Activated B cell treated with CpG ODN at 0.5 μM for 24 hours (primary cell): Measurements from ENCODE around the gene KCNJ1. TPM values are rescaled to one million over a fixed set of nuclear protein-coding genes. Genes with fewer than 3 reads are reported as not detected.

Experiments used
- ATAC-seq: fragments of 200-7000 bp; cut with Tn5 transposase; one replicate; pipeline ENCODE4 v1.10.0; 2021; ENCODE audit warnings: low read depth, mild to moderate bottlenecking, moderate library complexity
- CTCF ChIA-PET: fragments of 350-600 bp; sonication (Branson Sonifier 250); formaldehyde crosslinking; loops from one replicate; lab custom pipeline; 2021; ENCODE audit warnings: antibody characterized with exemption; lab: Charles Lee
- POLR2A ChIA-PET: fragments of 350-600 bp; sonication (Branson Sonifier 250); formaldehyde crosslinking; loops from one replicate; lab custom pipeline; 2021; ENCODE audit warnings: antibody characterized with exemption; lab: Charles Lee
- DNase-seq: peaks from one replicate; pipeline ENCODE4 v3.0.0; 2022
- H3K27ac Mint-ChIP-seq: one replicate; pipeline ENCODE4 v1.8.0; 2020; ENCODE audit warnings: mixed read lengths
- H3K27me3 Mint-ChIP-seq: one replicate; pipeline ENCODE4 v1.8.0; 2021; ENCODE audit warnings: mixed read lengths
- H3K36me3 Mint-ChIP-seq: one replicate; pipeline ENCODE4 v1.8.0; 2021; ENCODE audit warnings: low read depth, mixed read lengths
- H3K4me1 Mint-ChIP-seq: one replicate; pipeline ENCODE4 v1.8.0; 2021; ENCODE audit warnings: mixed read lengths
- H3K4me3 Mint-ChIP-seq: one replicate; pipeline ENCODE4 v1.8.0; 2020; ENCODE audit warnings: mild to moderate bottlenecking, mixed read lengths
- H3K9me3 Mint-ChIP-seq: one replicate; pipeline ENCODE4 v1.8.0; 2020; ENCODE audit warnings: mixed read lengths
- CTCF ChIP-seq: fragments of 200-600 bp; IDR thresholded peaks from one replicate; pipeline ENCODE4 v1.8.0; 2022; ENCODE audit warnings: antibody characterized with exemption, mild to moderate bottlenecking
- intact Hi-C: fragments of 100-400 bp; cut with micrococcal nuclease; formaldehyde crosslinking; loops from one replicate; pipeline ENCODE4 v1.15.1; 2024
- total RNA-seq: library from RNA; stranded (reverse); gene quantifications from 2 replicates; pipeline ENCODE4 v1.2.3, GENCODE V29; 2022

KCNJ1 gene
- total RNA-seq, 1 donor from 2014 or later: not detected

- Mint-ChIP-seq H3K27ac (no peak overlapping the region), H3K27me3 (peaks cover 63% of the 10 kb centered on the region), H3K4me3 (peak overlapping the region; percentile 50), H3K9me3 (no peaks in the 10 kb centered on the region), H3K4me1 (peaks cover 26% of the 10 kb centered on the region), H3K36me3 (no peaks in the 10 kb centered on the region)
- CTCF ChIA-PET: interaction anchor here (1.2 to 1.6 kb wide), 3 partner anchors 12 to 65 kb away, joined by 3 to 5 read pairs (median 5); no protein-coding TSS in a partner anchor
- POLR2A ChIA-PET: interaction anchor here (0.6 kb wide), 1 partner anchor 98 kb away, joined by 4 read pairs; no protein-coding TSS in a partner anchor
- DNase-seq (no peak), ATAC-seq (no peak)
- TF ChIP-seq CTCF: no peak
- intact Hi-C loops: loop anchor here (5.0 kb wide), 1 partner anchor 35 kb away; no protein-coding TSS in a partner anchor
These were observed 24.9 kb upstream of the KCNJ1 start for GRCh38 chr11:128891913-128892398.

GRCh38 chr11:128890543-128891368 is 23.7 kb upstream of the KCNJ1 start, which contains the start of gene KCNJ5:
TSS of gene KCNJ5 (plus strand) at chr11:128891356. CDS start at chr11:128911274, 19,918 bp downstream.
- Mint-ChIP-seq H3K4me3 (peak within 1 kb of the TSS; percentile 75), H3K27ac (no peak within 1 kb of the TSS), H3K4me1 (peaks cover 26% of the 10 kb centered on the region), H3K27me3 (peaks cover 68% of the 10 kb centered on the region), H3K36me3 (no peaks in the 10 kb centered on the region), H3K9me3 (no peaks in the 10 kb centered on the region)
- ChIA-PET POLR2A (no interaction called here), CTCF (interaction anchor here (0.9 to 1.6 kb wide), 2 partner anchors 9 to 66 kb away, joined by 3 to 5 read pairs; no protein-coding TSS in a partner anchor)
- TF ChIP-seq CTCF: no peak
- intact Hi-C loops: loop anchor here (1.0 to 5.0 kb wide), 2 partner anchors 15 to 37 kb away; no protein-coding TSS in a partner anchor
- ATAC-seq (peak; percentile 28), DNase-seq (no peak)

DNA sequence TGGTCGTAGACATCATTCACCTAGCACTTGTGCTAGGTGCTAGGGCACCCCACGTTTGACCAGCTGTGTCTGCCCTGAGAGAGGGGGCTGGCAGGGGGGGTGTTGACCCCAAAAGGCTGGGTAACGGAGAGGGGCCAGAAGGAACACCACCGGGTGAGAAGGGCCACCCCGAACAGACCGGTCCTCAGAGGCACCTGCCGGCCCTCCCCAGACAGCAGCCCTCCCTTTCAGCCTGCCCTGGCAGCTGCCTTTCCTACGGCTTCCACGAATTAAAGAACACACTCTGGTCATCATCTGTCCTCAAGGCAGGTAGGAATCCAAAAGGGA is 23.1 kb upstream of the KCNJ1 start:
- no peak for TF ChIP-seq CTCF
- Mint-ChIP-seq H3K36me3 (no peaks in the 10 kb centered on the region), H3K4me3 (peak overlapping the region; percentile 7), H3K27me3 (peaks cover 69% of the 10 kb centered on the region), H3K4me1 (peaks cover 26% of the 10 kb centered on the region), H3K27ac (no peak overlapping the region), H3K9me3 (no peaks in the 10 kb centered on the region)
- no peak for DNase-seq
- no peak for ATAC-seq
- POLR2A ChIA-PET: no interaction called here
- CTCF ChIA-PET: interaction anchor here (0.9 kb wide), 1 partner anchor 8 kb away, joined by 3 read pairs; no protein-coding TSS in a partner anchor
- intact Hi-C loops: loop anchor here (1.0 to 5.0 kb wide), 2 partner anchors 15 to 37 kb away; no protein-coding TSS in a partner anchor

DNA sequence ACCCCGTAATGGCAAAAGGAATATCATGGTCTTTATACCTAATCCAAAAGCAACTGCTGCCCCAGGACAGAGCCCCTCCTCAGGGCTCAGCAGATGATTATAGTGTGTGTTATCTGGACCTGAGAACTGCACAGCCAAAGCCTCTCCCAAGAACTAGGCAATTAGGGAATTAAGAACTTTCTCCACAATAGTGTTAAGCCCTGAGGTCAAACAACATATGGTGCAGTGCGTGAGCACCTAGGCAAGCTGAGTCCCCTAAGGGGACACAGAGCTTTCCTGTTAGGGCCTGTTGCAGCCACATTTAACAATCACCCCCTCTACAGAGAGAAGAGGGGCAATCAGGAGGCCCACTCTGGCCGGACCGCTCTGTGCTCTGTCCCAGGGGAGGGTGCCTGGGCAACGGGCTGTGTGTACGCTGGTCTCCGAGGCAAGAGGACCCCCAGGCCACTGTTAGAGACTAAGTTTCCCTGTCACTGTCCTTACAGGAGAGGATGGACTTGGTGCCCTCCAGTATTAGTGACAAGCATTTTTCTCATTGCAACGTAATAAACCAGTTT is 22.6 kb upstream of the KCNJ1 start:
- CTCF ChIA-PET: interaction anchor here (0.9 to 1.6 kb wide), 2 partner anchors 8 to 72 kb away, joined by 3 read pairs; no protein-coding TSS in a partner anchor
- POLR2A ChIA-PET: no interaction called here
- Mint-ChIP-seq H3K36me3 (no peaks in the 10 kb centered on the region), H3K27me3 (peaks cover 69% of the 10 kb centered on the region), H3K9me3 (no peaks in the 10 kb centered on the region), H3K4me3 (no peak overlapping the region), H3K4me1 (peaks cover 26% of the 10 kb centered on the region), H3K27ac (no peak overlapping the region)
- intact Hi-C loops: loop anchor here (1.0 to 5.0 kb wide), 2 partner anchors 16 to 38 kb away; no protein-coding TSS in a partner anchor
- no peak for ATAC-seq
- DNase-seq: no peak
- no peak for TF ChIP-seq CTCF
